ENCODE results near the gene ELP4. TPM values are rescaled to one million over a fixed set of nuclear protein-coding genes. Genes with fewer than 3 reads are reported as not detected.
"Not testable (repeated sequence)": the region's sequence is repeated elsewhere in the genome, so short reads cannot be mapped to it uniquely, and the experiment has no call there.

Gene ELP4
- total RNA-seq, 1 experiment from 2014 or later: 15.2 TPM

DNA sequence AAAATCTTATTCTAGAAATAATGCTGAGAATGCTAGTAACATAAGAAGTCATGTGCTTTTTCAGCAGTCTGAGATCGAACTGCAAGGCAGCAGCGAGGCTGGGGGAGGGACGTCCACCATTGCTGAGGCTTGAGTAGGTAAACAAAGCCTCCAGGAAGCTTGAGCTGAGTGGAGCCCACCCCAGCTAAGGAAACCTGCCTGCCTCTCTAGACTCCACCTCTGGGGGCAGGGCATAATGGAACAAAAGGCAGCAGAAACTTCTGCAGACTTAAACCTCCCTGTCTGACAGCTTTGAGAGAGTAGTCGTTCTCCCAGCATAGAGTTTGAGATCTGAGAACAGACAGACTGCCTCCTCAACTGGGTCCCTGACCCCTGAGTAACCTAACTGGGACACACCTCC, 64.6 kb downstream of the ELP4 start:
- not testable (repeated sequence) for H3K4me2 ChIP-seq (ENCODE audit: insufficient read depth, insufficient read length, low read length); H2BK5ac ChIP-seq (ENCODE audit: insufficient read length, low read length); H2AFZ ChIP-seq (ENCODE audit: low read length); H3K4me1 ChIP-seq (ENCODE audit: insufficient read depth, low read length); H3K14ac ChIP-seq (ENCODE audit: insufficient read depth, low read length); H3K79me2 ChIP-seq (ENCODE audit: insufficient read depth, low read length); H3K9me3 ChIP-seq (ENCODE audit: control insufficient read depth, low read depth, low read length); H2BK15ac ChIP-seq (ENCODE audit: low read depth, low read length); H4K91ac ChIP-seq (ENCODE audit: insufficient read length, low read depth, low read length); H3K79me1 ChIP-seq (ENCODE audit: insufficient read depth, low read depth, low read length, poor library complexity, severe bottlenecking); H3K23ac ChIP-seq (ENCODE audit: insufficient read length, low read depth, low read length); H3K27me3 ChIP-seq (ENCODE audit: insufficient read depth, low read length); H3K27ac ChIP-seq (ENCODE audit: insufficient read length, low read depth, low read length); H4K8ac ChIP-seq (replicated peaks; ENCODE audit: insufficient read length, low read depth, low read length); H3K56ac ChIP-seq (ENCODE audit: insufficient read length, low read depth, low read length); H3K9ac ChIP-seq (ENCODE audit: extremely low read depth, insufficient read length, low read length); H3K27me3 Mint-ChIP-seq (ENCODE audit: low read depth); H3K27ac Mint-ChIP-seq; H2BK20ac ChIP-seq (ENCODE audit: low read depth, low read length, poor library complexity, severe bottlenecking); H3K18ac ChIP-seq (ENCODE audit: insufficient read length, low read depth, low read length); H2BK12ac ChIP-seq (ENCODE audit: insufficient read length, low read depth, low read length); H2AK5ac ChIP-seq (ENCODE audit: insufficient read length, low read length); H3K23me2 ChIP-seq (ENCODE audit: insufficient read length, low read depth, low read length, poor library complexity, severe bottlenecking); H4K20me1 ChIP-seq (ENCODE audit: control insufficient read depth, insufficient read depth, insufficient read length); H3T11ph ChIP-seq (ENCODE audit: low read length); H4K5ac ChIP-seq (ENCODE audit: insufficient read length, low read depth, low read length); H2BK120ac ChIP-seq (ENCODE audit: low read depth, low read length, poor library complexity, severe bottlenecking); H3K4ac ChIP-seq (ENCODE audit: low read depth, low read length); H3K4me3 Mint-ChIP-seq
- peaks cover 10 to 11% of the 10 kb centered on the region in 2 experiments for H3K4me1 Mint-ChIP-seq
- peaks cover 34 to 35% of the 10 kb centered on the region in 2 experiments for H3K9me3 Mint-ChIP-seq
- peak; percentile 48 for DNase-seq
- no CpG with 5 or more reads among the region's 4 CpGs for WGBS (ENCODE audit: extremely low coverage, insufficient read length, low lambda C conversion rate)
- H3K36me3 Mint-ChIP-seq (ENCODE audit: insufficient read depth in 1 of 3, low read depth in 3 of 3): peaks cover 14 to 36% (median 28%) of the 10 kb centered on the region in 3 experiments

DNA sequence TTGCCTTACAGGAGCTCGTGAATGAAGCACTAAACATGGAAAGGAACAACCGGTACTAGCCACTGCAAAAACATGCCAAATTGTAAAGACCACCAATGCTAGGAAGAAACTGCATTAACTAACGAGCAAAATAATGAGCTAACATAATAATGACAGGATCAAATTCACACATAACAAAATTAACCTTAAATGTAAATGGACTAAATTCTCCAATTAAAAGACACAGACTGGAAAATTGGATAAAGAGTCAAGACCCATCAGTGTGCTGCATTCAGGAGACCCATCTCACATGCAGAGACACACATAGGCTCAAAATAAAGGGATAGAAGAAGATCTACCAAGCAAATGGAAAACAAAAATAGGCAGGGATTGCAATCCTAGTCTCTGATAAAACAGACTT, 66.2 kb downstream of the ELP4 start:
- H2BK12ac ChIP-seq (ENCODE audit: insufficient read length, low read depth, low read length); H2BK20ac ChIP-seq (ENCODE audit: low read depth, low read length, poor library complexity, severe bottlenecking); H3K23ac ChIP-seq (ENCODE audit: insufficient read length, low read depth, low read length); H4K91ac ChIP-seq (ENCODE audit: insufficient read length, low read depth, low read length); H3T11ph ChIP-seq (ENCODE audit: low read length); H2AFZ ChIP-seq (ENCODE audit: low read length); H3K4me2 ChIP-seq (ENCODE audit: insufficient read depth, insufficient read length, low read length); H3K9me3 ChIP-seq (ENCODE audit: control insufficient read depth, low read depth, low read length); H3K79me2 ChIP-seq (ENCODE audit: insufficient read depth, low read length); H2BK15ac ChIP-seq (ENCODE audit: low read depth, low read length); H3K27ac Mint-ChIP-seq; H3K27ac ChIP-seq (ENCODE audit: insufficient read length, low read depth, low read length); H2BK120ac ChIP-seq (ENCODE audit: low read depth, low read length, poor library complexity, severe bottlenecking); H3K14ac ChIP-seq (ENCODE audit: insufficient read depth, low read length); H3K79me1 ChIP-seq (ENCODE audit: insufficient read depth, low read depth, low read length, poor library complexity, severe bottlenecking); DNase-seq; H2BK5ac ChIP-seq (ENCODE audit: insufficient read length, low read length); H3K27me3 Mint-ChIP-seq (ENCODE audit: low read depth); H3K56ac ChIP-seq (ENCODE audit: insufficient read length, low read depth, low read length); H3K9ac ChIP-seq (ENCODE audit: extremely low read depth, insufficient read length, low read length); H3K27me3 ChIP-seq (ENCODE audit: insufficient read depth, low read length); H2AK5ac ChIP-seq (ENCODE audit: insufficient read length, low read length); H3K4ac ChIP-seq (ENCODE audit: low read depth, low read length); H4K8ac ChIP-seq (replicated peaks; ENCODE audit: insufficient read length, low read depth, low read length); H3K4me3 Mint-ChIP-seq; H3K4me1 ChIP-seq (ENCODE audit: insufficient read depth, low read length); H4K5ac ChIP-seq (ENCODE audit: insufficient read length, low read depth, low read length); H3K23me2 ChIP-seq (ENCODE audit: insufficient read length, low read depth, low read length, poor library complexity, severe bottlenecking); H4K20me1 ChIP-seq (ENCODE audit: control insufficient read depth, insufficient read depth, insufficient read length); H3K18ac ChIP-seq (ENCODE audit: insufficient read length, low read depth, low read length): not testable (repeated sequence)
- peaks cover 32 to 34% of the 10 kb centered on the region in 2 experiments for H3K9me3 Mint-ChIP-seq
- H3K4me1 Mint-ChIP-seq: peaks cover 10 to 11% of the 10 kb centered on the region in 2 experiments
- WGBS (ENCODE audit: extremely low coverage, insufficient read length, low lambda C conversion rate): no CpG with 5 or more reads among the region's 3 CpGs
- peaks cover 17 to 34% (median 28%) of the 10 kb centered on the region in 3 experiments for H3K36me3 Mint-ChIP-seq (ENCODE audit: insufficient read depth in 1 of 3, low read depth in 3 of 3)

All from H9 (cell line).